GM12873 (cell line): ENCODE results near the gene ASCC2.
A peak's percentile ranks its signal among the peaks of the same experiment; 100 is the strongest.

ENCODE experiments used
- TF ChIP-seq, protein P1 (sequence below): IDR thresholded peaks from 2 replicates; pipeline ENCODE4 v1.5.1; 2012; ENCODE audit warnings: low read depth, mild to moderate bottlenecking, moderate library complexity, low read length, control low read depth; ENCODE audit not compliant: insufficient read depth; ENCODE audit errors: missing control alignments

ASCC2 gene

DNA sequence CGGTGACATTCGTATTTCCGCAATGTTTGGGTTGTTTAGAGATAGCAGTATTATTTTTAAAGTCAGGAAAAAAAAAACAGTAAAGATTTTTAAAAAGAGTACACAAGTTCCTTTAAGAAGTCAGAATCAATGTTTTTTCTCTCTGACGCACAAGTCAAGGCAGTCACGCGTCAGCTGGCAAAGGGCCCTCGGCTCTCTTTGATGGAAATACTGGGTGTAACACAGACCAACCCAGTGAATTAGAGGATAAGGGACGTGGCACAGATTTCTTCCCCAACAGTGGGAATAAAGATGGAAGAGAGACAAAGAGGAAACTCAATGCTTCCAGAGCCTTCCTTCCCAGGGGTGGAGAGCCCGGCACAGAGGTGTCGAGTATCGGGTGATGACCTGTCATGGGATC lies 13.4 kb downstream of the ASCC2 start:
- TF ChIP-seq, protein P1, sequence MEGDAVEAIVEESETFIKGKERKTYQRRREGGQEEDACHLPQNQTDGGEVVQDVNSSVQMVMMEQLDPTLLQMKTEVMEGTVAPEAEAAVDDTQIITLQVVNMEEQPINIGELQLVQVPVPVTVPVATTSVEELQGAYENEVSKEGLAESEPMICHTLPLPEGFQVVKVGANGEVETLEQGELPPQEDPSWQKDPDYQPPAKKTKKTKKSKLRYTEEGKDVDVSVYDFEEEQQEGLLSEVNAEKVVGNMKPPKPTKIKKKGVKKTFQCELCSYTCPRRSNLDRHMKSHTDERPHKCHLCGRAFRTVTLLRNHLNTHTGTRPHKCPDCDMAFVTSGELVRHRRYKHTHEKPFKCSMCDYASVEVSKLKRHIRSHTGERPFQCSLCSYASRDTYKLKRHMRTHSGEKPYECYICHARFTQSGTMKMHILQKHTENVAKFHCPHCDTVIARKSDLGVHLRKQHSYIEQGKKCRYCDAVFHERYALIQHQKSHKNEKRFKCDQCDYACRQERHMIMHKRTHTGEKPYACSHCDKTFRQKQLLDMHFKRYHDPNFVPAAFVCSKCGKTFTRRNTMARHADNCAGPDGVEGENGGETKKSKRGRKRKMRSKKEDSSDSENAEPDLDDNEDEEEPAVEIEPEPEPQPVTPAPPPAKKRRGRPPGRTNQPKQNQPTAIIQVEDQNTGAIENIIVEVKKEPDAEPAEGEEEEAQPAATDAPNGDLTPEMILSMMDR, result no peak

DNA sequence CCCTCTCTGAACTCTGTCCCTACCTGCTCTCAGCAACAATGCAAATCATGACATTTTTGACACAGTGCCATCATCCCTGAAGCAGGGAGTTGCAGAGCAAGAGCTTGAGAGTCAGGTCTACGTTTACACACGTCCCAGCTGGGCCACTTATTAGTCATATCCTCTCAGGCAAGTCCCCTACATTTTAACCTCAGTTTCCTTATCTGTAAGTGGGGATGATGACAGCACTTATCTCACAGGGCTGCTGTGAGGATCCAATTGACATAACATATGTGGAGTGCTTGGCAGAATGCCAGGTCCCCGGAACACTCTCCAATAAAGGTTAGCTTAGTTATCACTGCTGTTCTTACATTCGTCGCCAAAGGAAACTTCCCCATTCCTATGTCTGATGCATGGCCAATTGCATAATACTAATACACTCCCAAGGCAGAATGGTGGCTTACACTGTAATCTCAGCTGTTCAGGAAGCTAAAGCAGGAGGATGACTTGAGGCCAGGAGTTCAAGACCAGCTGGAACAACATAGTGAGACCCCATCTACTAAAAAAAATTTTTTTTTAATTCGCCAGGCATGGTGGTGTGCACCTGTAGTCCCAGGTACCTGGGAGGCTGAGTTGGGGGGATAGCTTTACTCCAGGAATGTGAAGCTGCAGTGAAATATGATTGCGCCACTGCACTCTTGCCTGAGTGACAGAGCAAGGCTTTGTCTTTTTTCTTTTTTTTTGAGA lies 16.6 kb downstream of the ASCC2 start:
- TF ChIP-seq, protein P1, result peak; percentile 19

DNA sequence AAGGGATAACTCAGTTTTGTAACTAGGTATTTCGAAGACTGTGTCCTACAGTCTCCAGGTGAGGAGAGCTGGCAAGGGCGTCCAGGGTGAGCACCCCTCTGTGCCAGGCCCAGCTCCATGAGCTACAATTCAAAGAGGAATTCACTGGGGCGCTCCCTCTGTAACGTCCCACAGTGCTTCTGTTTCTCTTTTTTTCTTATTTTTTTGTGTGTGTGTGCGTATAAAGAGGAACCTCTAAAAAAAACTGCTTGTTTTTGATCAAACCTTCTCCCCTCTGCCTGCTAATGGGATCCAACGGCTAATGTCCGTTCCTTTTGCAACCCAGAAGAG lies 17.1 kb downstream of the ASCC2 start:
- TF ChIP-seq, protein P1, result no peak

DNA sequence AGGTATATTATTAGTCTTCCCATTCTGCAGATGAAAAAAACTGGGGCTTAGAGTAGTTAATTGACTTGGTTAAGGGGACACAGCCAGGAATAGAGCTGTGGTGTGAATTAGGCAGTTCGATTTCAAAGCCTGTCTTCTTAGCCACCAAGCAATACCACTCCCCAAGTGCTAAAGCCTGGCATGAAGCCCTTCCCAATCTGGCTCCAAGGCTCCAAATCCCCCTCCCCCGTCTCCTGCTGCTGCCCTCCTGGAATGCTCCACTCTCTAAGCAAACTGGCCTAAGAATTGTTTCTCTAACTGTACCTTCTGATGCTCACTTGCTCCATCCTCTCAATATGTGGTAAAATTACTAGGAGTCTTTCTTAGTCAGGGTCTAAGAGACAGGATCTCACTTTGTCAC lies 18.6 kb downstream of the ASCC2 start:
- TF ChIP-seq, protein P1, result no peak

DNA sequence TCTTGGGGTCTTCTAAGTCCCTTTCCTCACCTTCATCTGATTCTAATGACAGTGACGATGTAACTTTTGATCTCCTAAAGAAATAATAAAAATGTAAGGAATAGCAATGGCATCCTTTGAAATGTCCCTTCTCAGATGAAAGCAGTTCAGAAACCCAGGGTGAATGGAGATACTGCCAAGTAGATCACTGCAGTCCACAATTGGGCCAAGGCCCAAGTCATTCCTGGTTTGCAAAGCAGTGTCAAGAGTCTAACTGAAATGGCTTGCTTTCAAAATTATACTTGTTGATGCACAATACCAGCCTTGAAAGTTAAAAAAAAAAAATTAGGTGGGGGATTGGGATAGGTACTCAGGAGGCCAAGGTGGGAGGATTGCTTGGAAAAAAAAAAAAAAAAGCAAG lies 20.4 kb downstream of the ASCC2 start:
- TF ChIP-seq, protein P1, result no peak

DNA sequence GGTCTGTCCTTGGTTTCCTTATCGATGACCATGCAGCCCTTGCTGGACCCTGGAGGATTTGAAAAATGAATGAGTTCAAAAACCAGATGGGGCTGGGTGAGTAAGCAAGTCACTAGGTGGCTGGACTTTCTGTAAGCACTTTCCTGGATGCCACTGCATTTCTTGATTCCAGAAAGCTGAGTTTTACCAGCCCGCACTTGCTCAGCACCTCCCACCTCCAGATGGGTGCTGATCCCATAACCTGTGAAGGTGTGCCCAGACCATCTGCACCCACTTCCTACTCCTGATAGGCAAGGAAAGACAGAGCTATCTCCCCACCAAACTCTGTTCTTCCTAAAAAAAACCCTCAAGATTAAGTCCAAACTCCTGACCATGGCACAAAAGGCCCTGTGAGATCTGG lies 21.1 kb downstream of the ASCC2 start:
- TF ChIP-seq, protein P1, result no peak

DNA sequence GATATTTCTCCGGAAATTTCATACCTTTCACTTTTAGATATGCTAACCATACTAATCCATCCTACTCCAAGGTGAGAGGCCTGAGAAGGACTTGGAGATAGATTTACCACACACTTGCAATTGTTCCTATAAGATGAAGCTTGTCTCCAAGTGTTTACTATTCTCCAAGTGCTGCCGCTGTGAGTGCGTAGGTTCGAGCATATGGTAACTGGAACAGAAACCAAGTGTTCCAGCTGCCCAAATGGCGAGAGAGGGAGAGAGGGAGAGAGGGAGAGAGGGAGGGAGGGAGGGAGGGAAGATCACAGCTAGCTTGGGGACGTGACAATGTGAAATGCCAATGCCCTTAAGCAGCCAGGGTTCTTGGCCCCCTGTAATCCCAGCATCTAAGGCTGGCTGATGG lies 21.5 kb downstream of the ASCC2 start:
- TF ChIP-seq, protein P1, result no peak
